ENCODE measurements around the gene KRT10.

KRT10 gene

DNA sequence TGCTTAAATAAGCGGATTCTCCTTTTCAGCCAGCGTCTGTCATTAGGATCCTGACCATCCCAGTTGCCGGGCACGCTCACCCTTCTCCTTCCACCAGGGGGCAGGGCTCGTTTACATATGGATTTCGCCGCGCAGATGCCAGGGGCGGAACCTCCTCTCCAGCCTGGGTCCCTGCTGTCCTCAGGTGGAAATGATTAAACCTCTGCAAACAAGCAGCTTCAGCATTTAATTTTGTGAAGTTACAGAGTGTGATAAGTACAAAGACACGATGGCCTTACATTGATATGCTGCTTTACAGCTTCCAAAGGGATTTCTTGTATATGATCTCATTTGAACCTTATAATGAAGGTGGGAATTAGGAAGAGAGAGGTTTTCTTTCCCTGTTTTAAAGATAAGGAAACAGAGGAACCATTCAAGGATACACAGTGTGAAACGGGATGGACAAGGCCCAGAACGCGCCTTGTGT lies 18.8 kb downstream of the KRT10 start:
- DNase-seq (ENCODE audit: low spot score), result peak; percentile 82

- DNase-seq (ENCODE audit: low spot score), result no peak
Observed at GRCh38 chr17:40801157-40801556, 21.3 kb downstream of the KRT10 start.

DNA sequence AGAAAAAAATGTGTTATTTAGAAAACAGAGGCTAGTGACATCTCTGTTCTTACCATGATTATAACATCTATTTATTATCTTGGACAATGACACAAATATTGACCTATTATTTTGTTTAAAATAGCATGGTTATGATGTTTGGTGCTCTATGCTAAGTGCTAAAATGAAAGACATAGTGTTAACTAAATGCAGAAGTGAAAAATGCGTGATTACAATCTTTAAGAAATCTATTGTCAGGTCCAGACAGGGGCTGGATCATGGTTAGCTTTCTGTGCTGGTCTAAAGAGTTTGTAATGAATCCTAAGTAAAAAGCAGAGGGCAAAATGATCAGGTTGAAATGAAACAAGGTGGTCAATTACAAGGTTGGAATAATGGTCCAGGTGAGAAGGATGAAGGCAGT lies 22.0 kb downstream of the KRT10 start:
- no peak for DNase-seq (ENCODE audit: low spot score)

DNA sequence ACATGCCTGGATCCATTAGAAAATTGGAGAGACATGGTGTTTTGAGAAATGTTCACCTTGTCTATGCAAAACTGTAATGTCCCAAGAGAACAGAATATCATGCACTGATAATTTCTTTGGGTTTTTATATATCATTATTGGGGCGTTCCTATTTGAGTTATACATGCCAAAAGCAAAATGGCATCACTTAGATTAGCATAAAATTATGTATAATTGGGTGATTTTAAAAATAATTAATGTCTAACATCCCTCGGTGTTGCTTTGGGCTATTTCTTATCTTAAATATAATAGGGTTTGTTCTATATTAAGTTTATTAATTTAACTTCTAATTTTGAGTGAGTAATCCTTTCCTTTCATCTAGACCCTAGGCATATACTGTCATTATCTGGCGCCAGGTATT lies 22.6 kb downstream of the KRT10 start, which contains the start of gene KRT28:
Gene KRT28 (minus strand): TSS at position 101 of the 400 bp plus-strand sequence. CDS start 66 bp downstream, at position 35.
- DNase-seq (ENCODE audit: low spot score), result no peak

DNA sequence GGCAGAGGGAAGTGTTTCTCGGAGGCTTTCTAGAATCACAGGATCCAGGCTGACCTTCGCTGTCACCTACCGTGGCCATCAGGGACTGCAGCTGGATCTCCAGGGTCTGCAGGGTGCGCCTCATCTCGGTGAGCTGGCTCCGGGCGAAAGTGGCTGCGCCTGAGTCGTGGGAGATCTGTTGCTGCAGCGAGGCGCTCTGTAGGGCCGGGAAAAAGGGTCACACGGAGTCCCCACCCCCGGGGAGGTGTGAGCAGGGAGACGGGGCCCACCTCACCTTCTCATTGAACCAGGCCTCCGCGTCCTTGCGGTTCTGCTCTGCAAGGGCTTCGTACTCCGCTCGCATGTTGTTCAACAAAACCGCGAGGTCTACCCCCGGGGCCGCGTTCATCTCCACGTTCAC lies 25.6 kb downstream of the KRT10 start:
- no peak for DNase-seq (ENCODE audit: low spot score)

DNA sequence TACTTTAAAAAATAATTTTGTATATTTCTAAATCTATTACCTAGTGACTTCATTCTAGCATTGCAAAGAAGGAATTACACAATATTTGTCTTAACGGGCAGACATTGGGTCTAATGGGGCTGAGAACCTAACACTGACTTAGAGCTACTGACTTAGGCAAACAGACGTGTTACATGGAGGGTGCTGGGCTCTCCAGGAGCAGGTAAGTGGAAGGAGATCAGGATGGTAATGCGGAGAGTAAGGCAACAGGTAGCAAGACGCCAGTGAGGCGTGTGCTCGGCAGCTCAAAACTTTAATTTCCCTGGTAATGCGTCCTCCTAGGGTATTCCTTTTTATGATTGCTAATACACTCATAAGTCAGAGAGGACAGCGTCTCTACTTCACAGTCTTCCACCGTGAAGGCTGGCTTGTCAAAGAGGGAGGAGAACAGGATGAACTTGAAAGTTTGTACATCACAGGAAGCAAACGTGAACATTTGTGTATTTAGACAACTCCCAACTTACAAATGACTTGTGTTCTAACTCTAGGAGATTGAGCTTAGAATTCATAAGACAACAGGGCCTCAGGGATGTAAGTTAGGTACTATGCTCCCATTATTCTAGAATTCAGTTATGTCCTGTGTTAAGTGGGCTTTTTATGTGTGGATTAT lies 27.3 kb downstream of the KRT10 start:
- no peak for DNase-seq (ENCODE audit: low spot score)

GRCh38 chr17:40794466-40794865 lies 27.9 kb downstream of the KRT10 start:
- no peak for DNase-seq (ENCODE audit: low spot score)

DNA sequence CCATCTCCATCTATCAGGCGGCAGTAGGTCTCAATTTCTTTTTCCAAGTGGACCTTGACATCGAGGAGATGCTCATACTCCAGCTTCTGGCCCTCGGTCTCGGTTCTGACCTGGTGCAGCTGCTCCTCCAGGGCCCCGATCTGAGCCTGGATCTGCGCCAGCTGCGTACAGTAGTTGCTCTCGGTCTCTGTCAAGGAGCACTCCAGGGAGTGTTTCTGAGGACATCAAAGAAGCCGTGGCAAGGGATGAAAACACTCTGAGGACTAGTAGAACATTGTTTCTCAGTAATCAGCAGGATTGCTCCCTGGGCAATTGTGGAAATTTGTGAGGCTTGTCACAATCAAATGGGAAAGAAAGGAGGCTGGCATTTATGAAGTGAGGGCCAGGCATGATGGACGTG lies 28.6 kb downstream of the KRT10 start:
- no peak for DNase-seq (ENCODE audit: low spot score)

DNA sequence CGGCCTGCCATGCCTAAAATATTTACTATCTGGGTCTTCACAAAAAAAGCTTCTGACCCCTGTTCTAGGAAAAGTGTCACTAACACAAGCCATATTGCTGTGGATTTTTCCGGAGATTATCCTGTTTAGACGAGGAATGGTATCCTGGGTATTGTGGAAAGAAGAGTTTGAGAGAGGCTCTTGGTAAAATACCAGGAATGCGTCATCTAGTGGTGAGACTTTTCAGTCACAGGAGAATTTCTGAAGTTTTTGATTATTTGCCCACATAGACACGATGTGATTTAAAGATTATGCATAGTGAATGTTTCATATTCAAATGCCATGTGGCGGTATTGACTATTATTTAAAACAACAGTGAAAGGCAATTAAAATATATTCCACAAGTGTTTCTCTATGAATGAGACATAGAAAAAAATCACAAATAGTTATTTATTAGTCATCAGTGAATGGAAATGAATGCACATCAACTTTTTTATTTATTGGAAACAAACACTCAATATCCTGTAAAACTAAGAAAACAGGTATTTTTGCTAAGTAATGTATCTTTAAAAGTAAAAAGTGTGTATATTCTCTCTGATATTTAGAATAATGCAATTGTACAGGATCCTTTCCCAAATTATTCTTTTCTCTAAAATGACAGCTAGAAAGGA lies 30.5 kb downstream of the KRT10 start:
- DNase-seq (ENCODE audit: low spot score), result peak; percentile 47

GRCh38 chr17:40791111-40791510 lies 31.3 kb downstream of the KRT10 start:
- no peak for DNase-seq (ENCODE audit: low spot score)

DNA sequence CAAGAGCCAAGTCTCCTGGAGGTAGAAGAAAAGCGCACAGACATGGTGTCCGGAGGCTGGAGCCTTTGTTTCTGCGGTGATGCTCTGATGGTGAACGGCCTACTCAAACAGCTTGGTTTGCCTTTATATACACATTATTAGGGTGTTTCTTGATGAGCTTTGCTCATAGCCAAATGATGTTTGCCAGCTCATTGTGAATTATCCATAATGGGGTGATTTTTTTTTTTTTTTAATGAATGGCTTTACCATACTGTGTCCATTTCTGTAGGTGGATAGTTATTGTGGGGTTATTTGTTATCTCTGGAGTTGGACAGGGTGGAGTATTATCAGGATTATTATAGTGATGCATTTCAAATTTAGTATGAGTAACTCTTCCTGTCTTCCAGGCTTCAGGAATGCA lies 40.0 kb downstream of the KRT10 start, which contains the start of gene KRT27:
Gene KRT27 (minus strand): TSS at position 101 of the 400 bp plus-strand sequence. CDS start 57 bp downstream, at position 44.
- no peak for DNase-seq (ENCODE audit: low spot score)

DNA sequence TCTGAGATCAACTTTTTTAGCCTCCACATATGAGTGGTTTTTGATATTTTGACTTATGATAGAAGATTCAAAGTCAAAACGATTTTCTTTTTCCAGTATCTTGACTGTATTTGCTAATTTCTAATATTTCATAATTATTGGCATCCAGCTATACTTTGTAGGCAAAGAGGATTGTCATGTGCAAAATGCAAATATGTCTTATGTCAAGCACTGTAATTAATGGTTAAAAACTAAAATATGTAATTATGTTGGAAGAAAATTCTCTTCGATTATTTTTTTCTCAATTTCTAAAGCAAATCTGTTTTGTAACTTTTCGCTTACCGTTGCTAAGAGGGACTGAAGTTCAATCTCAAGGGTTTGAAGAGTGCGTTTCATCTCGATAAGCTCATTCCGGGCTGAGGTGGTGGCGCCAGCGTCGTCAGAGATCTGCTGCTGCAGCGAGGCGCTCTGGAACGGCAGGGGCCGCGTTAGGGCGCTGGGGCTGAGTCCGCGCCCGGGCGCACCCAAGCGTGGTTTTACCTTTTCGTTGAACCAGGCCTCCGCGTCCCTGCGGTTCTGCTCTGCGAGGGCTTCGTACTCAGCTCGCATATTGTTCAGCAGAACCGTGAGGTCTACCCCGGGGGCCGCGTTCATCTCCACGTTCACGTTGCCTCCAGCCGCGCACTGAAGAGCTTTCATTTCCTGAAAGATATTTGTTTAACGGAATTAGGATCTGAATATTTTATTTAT lies 43.1 kb downstream of the KRT10 start:
- DNase-seq (ENCODE audit: low spot score), result no peak

GRCh38 chr17:40778461-40778860 lies 44.0 kb downstream of the KRT10 start:
- DNase-seq (ENCODE audit: low spot score), result no peak

DNA sequence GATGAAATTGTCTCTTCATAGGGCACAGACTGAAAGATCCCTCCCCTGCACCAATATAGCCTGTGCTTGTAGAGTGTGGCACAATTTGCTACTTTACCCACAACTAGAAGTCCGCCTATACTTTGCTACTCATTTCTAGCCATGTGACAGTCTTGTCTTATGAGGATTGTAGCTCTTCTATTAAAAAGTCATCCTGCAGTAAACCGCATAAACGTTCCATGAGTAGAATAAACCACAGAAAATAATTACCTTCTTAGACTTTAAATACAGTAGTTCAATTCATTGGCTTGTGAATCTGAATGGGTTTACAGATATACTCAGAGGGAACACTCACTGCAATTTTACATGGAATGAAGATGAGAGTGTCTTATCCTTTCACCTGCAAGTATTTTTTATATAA lies 44.4 kb downstream of the KRT10 start:
- DNase-seq (ENCODE audit: low spot score), result no peak

DNA sequence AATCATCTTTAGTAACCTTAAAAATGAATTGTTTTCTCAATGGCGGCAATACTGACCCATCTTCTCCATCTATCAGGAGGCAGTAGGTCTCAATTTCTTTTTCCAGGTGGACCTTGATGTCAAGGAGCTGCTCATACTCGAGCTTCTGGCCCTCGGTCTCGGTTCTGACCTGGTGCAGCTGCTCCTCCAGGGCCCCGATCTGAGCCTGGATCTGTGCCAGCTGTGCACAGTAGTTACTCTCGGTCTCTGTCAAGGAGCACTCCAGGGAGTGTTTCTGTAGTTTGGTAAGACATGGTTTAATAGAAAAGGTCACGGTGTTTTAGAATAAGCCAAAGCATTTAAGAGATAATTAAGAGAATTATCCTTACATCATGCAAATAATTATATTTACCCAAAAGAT lies 45.0 kb downstream of the KRT10 start:
- DNase-seq (ENCODE audit: low spot score), result no peak

DNA sequence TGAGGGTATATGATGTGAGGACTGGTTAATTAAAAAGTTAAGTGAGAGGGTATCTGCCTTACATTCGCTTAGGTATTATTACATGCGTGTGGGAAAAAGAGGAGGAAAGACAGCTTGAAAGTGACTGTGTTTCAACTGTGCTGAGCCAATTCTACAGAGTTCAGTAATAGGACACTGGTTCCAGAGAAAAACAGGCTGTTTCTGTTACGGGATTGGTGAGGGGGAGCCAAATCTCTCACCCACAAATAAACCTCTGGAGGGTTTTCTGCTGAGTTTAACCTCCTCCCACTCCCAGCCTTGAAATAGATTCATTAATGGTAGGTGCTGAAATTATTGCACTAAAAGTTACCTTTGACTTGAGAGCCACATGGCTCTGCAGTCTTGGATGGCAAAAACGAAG lies 46.5 kb downstream of the KRT10 start:
- DNase-seq (ENCODE audit: low spot score), result no peak

- no peak for DNase-seq (ENCODE audit: low spot score)
Observed at GRCh38 chr17:40772101-40772500, 50.3 kb downstream of the KRT10 start, which contains the start of gene KRT26. Gene KRT26 (minus strand): TSS chr17:40772201. CDS start chr17:40772113, 88 bp downstream.

Data from AG08396 (cell line).